NCI-H524 treated with DMSO at 0.1 percent for 48 hours (cell line): Measurements from ENCODE around the gene CFL2.
"Not testable (repeated sequence)": the region's sequence is repeated elsewhere in the genome, so short reads cannot be mapped to it uniquely, and the experiment has no call there.

Experiments used
- DNase-seq: peaks from one replicate; lab custom pipeline; 2025; lab: John Stamatoyannopoulos, UW

Gene CFL2

GRCh38 chr14:34714320-34715126, at the start of gene CFL2:
Gene CFL2 (minus strand): TSS chr14:34714593. CDS start chr14:34714540, 53 bp downstream.
- peak; percentile 66 for DNase-seq

GRCh38 chr14:34755215-34755614, 40.8 kb upstream of the CFL2 start:
- no peak for DNase-seq

- DNase-seq = no peak
Measured at GRCh38 chr14:34754687-34755086, 40.3 kb upstream of the CFL2 start.

GRCh38 chr14:34750670-34751069, 36.3 kb upstream of the CFL2 start:
- no peak for DNase-seq

GRCh38 chr14:34750233-34750632, 35.8 kb upstream of the CFL2 start:
- no peak for DNase-seq

- DNase-seq = no peak
Measured at GRCh38 chr14:34749408-34749807, 35.0 kb upstream of the CFL2 start.

GRCh38 chr14:34742270-34743115, 28.1 kb upstream of the CFL2 start:
- DNase-seq = no peak

GRCh38 chr14:34741840-34742239, 27.4 kb upstream of the CFL2 start:
- no peak for DNase-seq

GRCh38 chr14:34740139-34740538, 25.7 kb upstream of the CFL2 start:
- not testable (repeated sequence) for DNase-seq

GRCh38 chr14:34737079-34737478, 22.7 kb upstream of the CFL2 start:
- DNase-seq = not testable (repeated sequence)

- no peak for DNase-seq
Measured at GRCh38 chr14:34733245-34733644, 18.9 kb upstream of the CFL2 start.

- no peak for DNase-seq
Measured at GRCh38 chr14:34732802-34733201, 18.4 kb upstream of the CFL2 start.

- no peak for DNase-seq
Measured at GRCh38 chr14:34723867-34724266, 9.5 kb upstream of the CFL2 start.

GRCh38 chr14:34722723-34723545, 8.5 kb upstream of the CFL2 start:
- peak; percentile 6 for DNase-seq

- DNase-seq = no peak
Measured at GRCh38 chr14:34721129-34721528, 6.7 kb upstream of the CFL2 start.

GRCh38 chr14:34718750-34719304, 4.4 kb upstream of the CFL2 start:
- no peak for DNase-seq

- no peak for DNase-seq
Measured at GRCh38 chr14:34715127-34715863, 902 bp upstream of the CFL2 start.

- DNase-seq = no peak
Measured at GRCh38 chr14:34713681-34714319, 593 bp downstream of the CFL2 start.

- DNase-seq = no peak
Measured at GRCh38 chr14:34713122-34713680, 1.2 kb downstream of the CFL2 start.
